ENCODE data around the gene TSPAN4.

TSPAN4 gene

DNA sequence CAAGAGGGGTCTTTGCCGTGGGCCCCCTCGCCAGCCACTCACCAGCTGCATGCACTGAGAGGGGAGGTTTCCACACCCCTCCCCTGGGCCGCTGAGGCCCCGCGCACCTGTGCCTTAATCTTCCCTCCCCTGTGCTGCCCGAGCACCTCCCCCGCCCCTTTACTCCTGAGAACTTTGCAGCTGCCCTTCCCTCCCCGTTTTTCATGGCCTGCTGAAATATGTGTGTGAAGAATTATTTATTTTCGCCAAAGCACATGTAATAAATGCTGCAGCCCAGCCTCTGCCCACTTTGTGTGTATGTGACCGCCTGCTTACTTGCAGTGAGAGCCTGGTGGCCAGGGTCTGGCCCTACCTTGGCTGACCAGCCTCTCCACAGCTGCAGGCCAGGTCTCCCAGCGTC, 17.7 kb upstream of the TSPAN4 start:
- no peak for DNase-seq

DNA sequence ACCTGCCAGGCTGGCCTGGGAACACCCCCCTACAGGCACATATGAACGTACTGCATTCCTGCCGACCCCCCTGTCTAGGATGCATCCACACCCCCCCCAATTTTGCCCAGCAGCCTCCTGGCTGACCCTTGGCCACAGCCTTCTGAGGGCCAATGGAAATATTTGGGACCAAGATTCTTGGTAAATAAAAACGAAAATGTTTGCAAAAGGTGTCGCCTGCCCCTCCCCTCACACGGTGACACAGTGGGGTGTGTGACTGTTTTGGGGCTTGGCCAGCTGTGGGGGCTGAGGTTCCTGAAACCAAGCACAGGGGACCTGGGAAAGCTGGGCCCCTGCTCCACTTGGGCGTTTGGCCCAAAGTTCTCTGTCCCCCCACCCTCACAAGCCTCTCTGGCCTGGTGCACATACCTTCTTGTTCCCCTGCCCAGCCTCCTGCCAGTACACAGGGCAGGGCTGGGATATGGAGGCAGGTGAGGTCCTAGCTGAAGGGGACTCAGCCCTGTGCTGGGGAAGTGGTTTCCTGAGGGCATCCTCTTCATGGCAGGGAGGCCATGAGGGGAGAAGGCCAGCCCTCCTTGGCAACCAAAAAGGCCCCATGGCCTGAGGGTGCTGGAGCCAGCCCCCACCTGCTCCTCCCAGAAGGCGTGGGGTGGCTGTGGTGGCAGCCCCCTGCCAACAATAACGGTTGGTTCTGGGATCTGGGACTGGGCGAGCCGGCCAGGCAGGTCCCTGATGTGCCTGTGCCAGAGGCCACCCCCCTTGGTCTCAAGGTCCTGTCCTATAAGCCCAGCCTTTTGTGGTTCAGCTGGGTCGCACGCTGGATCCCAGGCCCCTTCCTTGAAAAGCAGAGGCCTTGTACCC, 17.1 kb upstream of the TSPAN4 start:
- DNase-seq: no peak

DNA sequence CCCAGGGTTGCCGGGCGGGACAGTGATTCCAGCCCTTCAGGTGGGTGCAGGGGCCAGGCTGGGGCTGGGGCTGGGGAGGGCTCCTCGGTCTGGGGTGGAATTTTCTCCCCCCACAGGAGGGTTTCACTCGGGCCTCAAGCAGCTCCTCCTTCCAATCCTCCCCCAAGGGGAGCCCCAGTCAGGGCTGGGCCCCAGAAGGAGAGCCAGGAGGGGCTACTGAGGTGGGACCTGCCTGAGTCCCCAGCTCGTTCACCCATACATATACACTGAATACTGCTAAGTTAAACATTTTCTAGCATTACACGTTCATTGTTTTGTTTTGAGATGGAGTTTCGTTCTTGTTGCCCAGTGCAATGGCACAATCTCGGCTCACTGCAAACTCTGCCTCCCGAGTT, 16.4 kb upstream of the TSPAN4 start:
- no peak for DNase-seq

- DNase-seq: no peak
These were observed 15.9 kb upstream of the TSPAN4 start for GRCh38 chr11:826836-827145.

DNA sequence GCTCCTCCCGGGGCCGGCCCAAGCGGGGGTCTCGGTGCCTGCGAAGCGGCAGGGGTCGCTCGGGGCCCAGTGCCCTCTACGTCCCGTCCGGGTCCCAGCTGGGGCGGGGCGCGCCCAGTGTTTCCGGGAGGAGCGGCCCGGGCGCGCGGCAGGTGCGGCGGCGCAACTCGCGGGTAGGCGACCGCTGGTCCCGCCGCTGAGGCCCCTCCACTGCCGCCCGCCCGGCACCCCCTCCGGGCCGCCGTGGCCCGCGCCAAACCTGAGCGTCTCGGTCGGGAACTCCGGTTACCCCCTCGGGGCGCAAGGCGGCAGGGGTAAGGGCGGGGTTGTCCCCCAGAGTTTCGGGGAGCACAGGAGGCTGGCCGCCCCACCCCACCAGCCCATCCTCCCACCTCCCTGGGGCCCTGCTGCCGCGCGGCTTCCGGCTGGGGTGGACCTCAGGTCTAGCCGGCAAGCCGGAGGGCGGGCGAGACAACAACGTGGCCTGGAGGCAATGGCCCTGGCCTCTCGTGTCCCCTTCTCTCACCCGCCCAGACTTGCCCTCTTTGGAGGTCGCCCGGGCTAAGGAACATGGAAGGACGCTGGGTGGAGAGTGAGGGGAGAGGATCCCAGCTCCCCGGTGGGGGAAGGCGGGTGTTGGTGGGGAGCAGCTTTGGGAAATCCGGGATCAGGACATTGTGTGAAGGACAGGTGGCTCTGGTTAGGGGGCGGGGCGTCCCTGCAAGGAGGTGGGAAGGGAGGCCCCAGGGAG, 15.3 kb upstream of the TSPAN4 start:
- DNase-seq: no peak

DNA sequence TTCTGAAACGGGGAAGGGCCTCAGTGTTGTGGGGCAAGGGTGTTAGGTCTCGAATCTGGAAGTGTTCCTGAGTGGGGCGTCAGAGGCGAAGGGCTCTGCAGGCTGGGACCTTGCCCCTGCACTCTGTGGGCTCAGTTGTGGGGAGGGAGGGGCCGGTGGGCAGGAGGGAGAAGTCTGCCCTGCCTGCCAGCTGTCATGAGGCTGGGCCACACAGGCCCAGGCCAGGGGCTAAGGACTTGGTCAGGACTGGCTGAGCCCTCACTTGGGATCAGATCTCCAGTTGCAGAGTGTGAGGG, 14.8 kb upstream of the TSPAN4 start, which contains the start of gene CRACR2B:
CRACR2B (plus strand) TSS at position 23 of the 296 bp plus-strand sequence. CDS start 689 bp downstream, outside the sequence.
- no peak for DNase-seq

DNA sequence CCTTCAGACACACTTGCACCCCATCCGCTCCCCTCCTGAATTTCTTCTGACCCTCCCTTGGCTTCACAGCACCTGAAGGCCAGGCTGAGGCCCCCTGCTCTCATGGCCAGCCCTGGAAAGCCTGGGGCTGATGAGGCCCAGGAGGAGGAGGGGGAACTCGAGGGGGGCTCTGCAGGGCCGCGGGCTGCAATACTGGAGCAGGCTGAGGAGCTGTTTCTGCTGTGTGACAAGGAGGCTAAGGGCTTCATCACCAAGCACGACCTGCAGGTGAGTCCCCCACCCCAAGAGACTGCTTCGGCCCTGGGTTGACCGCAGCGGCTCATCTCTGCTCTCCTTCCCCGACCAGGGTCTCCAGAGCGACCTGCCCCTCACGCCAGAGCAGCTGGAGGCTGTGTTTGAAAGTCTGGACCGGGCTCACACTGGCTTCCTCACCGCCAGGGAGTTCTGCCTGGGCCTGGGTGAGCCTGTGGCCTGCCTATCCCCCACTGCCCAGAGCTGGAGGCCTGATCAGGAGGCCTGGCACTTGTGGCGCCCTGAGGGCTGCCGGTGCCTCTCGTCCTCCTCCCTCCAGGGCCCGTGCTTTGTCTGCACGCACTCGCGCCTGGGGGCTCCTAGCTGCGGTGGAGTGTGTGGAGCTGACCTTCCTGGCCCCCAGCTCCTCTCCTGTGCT, 14.0 kb upstream of the TSPAN4 start:
- no peak for DNase-seq

GRCh38 chr11:829176-829846, 13.3 kb upstream of the TSPAN4 start:
- no peak for DNase-seq

GRCh38 chr11:829847-830294, 12.8 kb upstream of the TSPAN4 start:
- DNase-seq: no peak

DNA sequence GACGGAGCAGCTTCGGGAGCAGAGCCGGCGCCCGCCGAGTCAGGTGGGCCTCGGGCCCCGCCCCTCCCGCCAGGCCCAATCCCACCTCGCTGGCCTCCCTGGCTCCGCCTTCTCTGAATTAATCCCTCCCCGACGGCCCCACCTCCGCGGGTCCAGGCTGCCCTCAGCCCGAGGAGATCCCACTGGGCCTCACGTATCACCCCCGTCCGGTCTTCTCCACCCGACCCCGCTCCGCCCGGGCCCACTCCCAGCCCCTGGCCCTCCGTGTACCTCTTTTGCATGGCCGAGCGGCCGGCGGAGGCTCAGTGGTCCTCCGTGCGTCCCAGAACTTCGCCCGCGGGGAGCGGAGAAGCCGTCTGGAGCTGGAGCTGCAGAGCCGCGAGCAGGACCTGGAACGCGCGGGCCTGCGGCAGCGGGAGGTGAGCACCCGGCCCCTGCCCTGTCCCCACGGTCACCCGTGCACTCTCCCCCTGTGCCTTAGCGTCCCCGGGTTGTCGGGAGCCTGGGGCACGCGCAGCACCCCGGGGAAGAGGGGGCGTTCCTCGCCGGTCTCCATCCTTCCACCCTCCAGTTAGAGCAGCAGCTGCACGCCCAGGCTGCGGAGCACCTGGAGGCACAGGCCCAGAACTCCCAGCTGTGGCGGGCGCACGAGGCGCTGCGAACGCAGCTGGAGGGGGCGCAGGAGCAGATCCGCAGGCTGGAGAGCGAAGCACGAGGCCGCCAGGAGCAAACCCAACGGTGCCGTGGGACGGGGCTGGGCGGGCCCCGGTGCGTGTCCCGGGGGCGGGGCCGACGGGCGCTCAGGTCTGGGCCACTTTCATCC, 12.1 kb upstream of the TSPAN4 start:
- DNase-seq: peak; percentile 52

- no peak for DNase-seq
These were observed 11.4 kb upstream of the TSPAN4 start for GRCh38 chr11:831118-831864.

DNA sequence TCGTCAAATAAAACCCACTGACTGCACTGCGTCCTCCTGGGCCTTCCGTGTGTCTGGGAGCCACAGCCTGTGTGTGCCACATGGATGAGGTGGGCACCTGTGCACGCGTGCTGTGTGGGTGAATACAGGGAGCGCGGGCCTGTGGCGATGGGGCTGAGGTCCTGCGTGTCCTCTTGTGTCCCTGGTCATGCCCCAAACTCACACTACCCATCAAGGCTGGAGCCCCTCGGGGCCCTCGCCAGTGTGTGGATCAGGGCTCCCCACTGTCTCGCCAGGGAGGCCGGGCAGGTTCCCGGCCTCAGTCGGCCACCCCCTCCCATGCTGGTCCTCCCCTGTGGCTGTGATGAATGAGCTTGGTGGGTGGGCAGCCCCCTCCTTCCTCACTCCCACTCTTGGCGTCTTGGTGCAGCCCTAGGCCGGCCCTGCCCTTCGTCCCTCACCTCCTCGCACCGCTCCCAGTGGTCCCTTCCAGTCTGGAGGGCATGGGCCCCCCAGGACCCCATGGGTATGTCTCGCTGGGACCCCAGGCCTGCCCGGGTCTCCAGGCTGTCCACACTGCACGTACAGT, 10.6 kb upstream of the TSPAN4 start:
- no peak for DNase-seq

- peak; percentile 57 for DNase-seq
These were observed 10.0 kb upstream of the TSPAN4 start, which contains the start of gene CD151 for GRCh38 chr11:832529-833113. Gene CD151 (plus strand): TSS chr11:832952. CDS start chr11:836070, 3,118 bp downstream.

DNA sequence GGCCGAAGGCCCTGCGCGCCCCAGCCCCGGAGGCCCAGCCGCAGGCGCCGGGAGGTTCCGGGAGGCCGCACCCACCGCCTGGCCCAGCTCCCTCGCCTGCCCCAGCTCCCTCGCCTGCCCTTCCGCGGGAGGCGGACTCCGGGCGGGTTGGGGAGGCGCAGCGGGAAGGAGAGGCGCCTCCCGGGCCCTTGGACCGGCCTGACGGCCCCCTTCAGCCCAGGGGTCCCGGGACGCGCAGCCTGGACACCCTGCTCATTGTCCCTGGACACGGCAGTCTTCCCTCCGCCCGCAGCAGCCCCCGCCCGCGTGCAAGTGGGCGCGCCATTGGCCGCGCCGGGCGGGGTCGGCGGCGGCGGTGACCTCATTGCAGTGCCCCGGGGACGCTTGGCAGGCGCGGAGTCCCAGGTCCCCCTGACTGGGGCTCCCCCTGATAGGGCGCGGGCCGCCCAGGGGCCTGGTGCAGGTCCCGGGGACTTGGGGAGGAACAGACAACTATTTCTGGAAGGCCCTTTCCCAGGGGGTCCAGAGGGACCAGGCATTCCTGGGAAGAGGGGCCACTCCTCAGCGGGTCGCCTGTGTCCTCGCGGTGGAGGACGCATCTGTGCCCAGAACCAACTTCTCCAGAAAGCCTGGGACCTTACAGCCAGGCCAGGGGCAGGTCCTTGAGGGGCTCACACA, 9.4 kb upstream of the TSPAN4 start:
- no peak for DNase-seq

DNA sequence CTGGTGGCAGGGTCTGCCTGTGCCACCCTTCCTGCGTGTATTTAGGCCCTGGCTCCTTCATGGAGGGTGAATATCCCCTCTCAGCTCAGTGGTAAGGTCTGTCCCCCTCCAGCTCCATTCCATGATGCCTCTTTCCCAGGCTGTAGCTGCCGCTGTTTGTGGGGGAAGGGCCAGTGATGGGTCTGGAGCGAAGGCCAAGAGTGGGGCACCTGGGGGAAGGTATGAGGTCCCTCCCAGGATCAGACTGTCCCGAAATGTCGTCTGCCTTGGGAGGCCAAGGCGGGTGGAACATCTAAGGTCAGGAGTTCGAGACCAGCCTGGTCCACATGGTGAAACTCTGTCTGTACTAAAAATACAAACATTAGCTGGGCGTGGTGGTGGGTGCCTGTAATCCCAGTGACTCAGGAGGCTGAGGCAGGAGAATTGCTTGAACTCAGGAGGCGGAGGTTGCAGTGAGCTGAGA, 8.8 kb upstream of the TSPAN4 start:
- DNase-seq: no peak

DNA sequence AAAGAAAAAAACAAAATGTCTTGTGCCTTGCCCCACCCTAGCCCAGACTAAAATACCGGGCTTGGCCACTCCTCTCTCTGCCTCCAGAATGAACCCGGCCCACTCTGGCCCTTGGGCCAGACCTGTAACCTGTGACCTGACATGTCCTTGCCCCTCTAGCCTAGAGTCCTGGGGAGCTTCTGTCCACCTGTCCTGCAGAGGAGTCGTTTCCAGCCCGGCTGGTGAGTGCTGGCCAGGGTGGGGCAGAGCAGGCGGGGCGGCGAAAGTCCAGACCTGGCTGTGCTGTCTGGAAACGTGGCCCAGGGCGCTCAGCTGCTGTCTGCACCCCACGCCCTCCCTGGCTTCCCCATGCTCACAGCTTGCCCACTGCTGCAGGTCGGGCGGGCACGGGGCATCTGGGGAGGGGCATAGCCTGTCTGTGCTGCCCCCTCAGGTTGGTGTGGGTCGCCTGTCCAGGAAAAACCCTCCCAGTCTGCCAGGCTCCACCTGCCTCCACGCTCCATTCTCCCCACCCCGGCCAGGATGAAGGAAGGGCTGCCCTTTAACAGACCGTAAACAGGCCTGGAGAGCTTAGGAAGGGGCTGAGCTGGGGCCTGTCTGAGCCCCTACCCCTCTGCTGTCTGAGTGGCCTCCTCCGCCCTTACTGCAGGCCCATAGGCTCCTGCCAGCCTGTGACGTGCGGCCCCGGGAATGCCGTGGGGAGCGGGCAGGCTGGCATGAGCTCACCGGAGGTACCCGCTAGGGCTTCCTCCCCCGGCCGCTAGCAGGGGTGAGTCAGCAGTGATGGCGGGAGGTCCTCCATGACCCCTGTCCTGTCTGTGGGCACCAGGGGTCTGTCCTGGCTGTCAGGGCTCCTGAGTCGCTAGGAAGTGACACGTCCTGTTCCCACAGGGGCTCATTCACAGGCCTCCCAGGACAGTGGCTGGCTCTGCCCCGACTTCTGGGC, 8.0 kb upstream of the TSPAN4 start:
- DNase-seq: no peak

- DNase-seq: no peak
These were observed 6.4 kb upstream of the TSPAN4 start for GRCh38 chr11:836274-836673.

DNA sequence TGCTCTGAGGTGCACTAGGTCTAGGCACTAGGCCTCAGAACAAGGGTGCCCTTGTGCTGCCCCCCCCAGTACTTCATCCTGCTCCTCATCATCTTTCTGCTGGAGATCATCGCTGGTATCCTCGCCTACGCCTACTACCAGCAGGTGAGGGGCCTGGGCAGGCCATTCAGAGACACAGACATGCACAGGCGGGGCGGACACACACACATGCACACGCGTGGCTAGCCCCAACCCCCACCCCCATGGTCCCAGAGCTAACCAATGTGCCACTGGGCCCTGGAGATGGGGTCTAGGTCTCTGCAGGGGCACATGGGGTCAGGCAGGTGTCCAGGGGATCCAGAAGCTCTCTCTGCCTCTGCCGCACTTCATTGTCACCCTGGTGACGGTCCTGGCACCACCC, 6.0 kb upstream of the TSPAN4 start:
- no peak for DNase-seq
